Testis (tissue), 3 donors: ENCODE results near the gene MINDY3. TPM values are rescaled to one million over a fixed set of nuclear protein-coding genes. Genes with fewer than 3 reads are reported as not detected.

Experiments
- DNase-seq: peaks from one replicate; pipeline ENCODE4 v3.0.0-alpha.2; 2019
- H3K27ac ChIP-seq, 2 donors: fragments of 200-600 bp; sonication (generic); one replicate each; pipeline ENCODE4 v1.5.1; 2019
- H3K27me3 ChIP-seq: fragments of 200-600 bp; sonication (generic); one replicate; pipeline ENCODE4 v1.5.1; 2019
- H3K36me3 ChIP-seq: fragments of 200-600 bp; sonication (generic); one replicate; pipeline ENCODE4 v1.5.1; 2017; ENCODE audit warnings: low read depth; ENCODE audit errors: missing control alignments
- H3K4me1 ChIP-seq: fragments of 200-600 bp; sonication (generic); one replicate; pipeline ENCODE4 v1.5.1; 2019
- H3K4me3 ChIP-seq, 2 donors: fragments of 200-600 bp; sonication (generic); one replicate each; pipeline ENCODE4 v1.5.1; 2017 to 2019
- H3K9me3 ChIP-seq: fragments of 200-600 bp; sonication (generic); one replicate; pipeline ENCODE4 v1.5.1; 2017
- CTCF ChIP-seq, 3 experiments: fragments of 450-650 bp in 2 of 3; fragments of 200-600 bp in 1 of 3; sonication (generic) in 1 of 3; IDR thresholded peaks; one replicate each; pipeline ENCODE4 v1.5.1; 2016 to 2019; ENCODE audit warnings: antibody characterized with exemption in 3 of 3, mild to moderate bottlenecking in 2 of 3, moderate library complexity in 1 of 3
- POLR2A ChIP-seq: fragments of 450-650 bp; IDR thresholded peaks from one replicate; pipeline ENCODE4 v1.6.1; 2017; ENCODE audit warnings: antibody characterized with exemption, mild to moderate bottlenecking, moderate library complexity
- WGBS, 2 donors: methylation state at CpG; one replicate each; pipeline ENCODE4 v1.1.5; 2018; 5-methylcytosine and 5-hydroxymethylcytosine counted together
- intact Hi-C: fragments of 100-400 bp; cut with DNase I; formaldehyde crosslinking; loops from one replicate; pipeline ENCODE4 v1.15.1; 2023; ENCODE audit warnings: low total_unique reads
- polyA plus RNA-seq: library from polyadenylated mRNA; stranded (reverse); fragments of 350-450 nt; fragmentation: Illumina TruSeq; extraction: RNeasy Lipid Tissue Mini Kit (QIAGEN cat#74804); gene quantifications from one replicate; pipeline ENCODE4 v1.2.3, GENCODE V29; 2014; ENCODE audit warnings: low read depth, low replicate concordance; ENCODE audit not compliant: insufficient read depth
- total RNA-seq, 2 donors: library from RNA; depleted of rRNA; stranded (reverse); fragments of >200 nt; gene quantifications; one replicate each; pipeline ENCODE4 v1.2.3, GENCODE V29; 2016

Gene MINDY3
- total and polyA plus RNA-seq, 3 donors from 2014 or later: 33.9 to 39.8 (median 39.6) TPM

DNA sequence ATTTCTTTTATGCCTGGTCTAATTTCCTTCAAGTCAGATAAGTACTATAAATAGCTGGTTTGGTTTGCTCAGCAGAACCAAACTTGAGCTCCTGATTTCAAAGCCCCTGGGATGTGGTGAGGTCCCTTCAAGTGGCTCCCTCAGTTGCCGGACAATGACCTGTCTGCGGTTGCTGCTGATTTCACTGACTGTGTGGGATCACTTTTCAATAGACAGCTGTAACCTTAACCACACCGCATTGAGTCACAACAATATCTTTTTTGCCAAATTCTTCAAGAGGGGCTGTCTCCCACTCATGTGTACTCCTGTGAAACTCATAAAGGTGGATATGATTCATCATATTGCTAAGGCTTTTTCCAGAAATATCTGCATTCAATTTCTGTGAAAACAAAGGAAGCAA, 117.5 kb downstream of the MINDY3 start:
- 82 to 89% methylated on average over 3 of the region's 3 CpGs for WGBS, 2 donors
- H3K27ac ChIP-seq: no peak overlapping the region
- TF ChIP-seq POLR2A: no peak
- TF ChIP-seq CTCF (IDR thresholded peaks at IDR 0.05): no peak
- H3K4me1 ChIP-seq: no peaks in the 10 kb centered on the region
- no peaks in the 10 kb centered on the region for H3K9me3 ChIP-seq
- intact Hi-C loops: no loop called here
- no peaks in the 10 kb centered on the region for H3K36me3 ChIP-seq
- DNase-seq: no peak
- H3K4me3 ChIP-seq: no peak overlapping the region
- no peaks in the 10 kb centered on the region for H3K27me3 ChIP-seq

DNA sequence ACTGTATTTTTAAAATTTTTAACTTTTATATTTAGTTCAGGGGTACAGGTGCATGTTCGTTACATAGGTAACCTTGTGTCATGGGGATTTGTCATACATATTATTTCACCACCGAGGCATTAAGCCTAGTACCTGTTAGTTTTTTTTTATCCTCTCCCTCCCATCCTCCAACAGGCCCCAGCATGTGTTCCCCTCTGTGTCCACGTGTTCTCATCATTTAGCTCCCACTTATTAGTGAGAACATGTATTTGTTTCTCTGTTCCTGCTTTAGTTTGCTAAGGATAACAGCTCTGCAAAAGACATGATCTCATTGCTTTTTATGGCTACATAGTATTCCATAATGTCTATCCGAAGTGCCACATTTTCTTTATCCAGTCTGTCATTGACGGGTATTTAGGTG, 118.2 kb downstream of the MINDY3 start:
- TF ChIP-seq CTCF (IDR thresholded peaks at IDR 0.05) (no peak), POLR2A (no peak)
- H3K27me3 ChIP-seq: no peaks in the 10 kb centered on the region
- H3K4me3 ChIP-seq: no peak overlapping the region
- WGBS, 2 donors: 67% methylated on average over 5 of the region's 5 CpGs
- no peaks in the 10 kb centered on the region for H3K36me3 ChIP-seq
- H3K27ac ChIP-seq: no peak overlapping the region
- H3K4me1 ChIP-seq: no peaks in the 10 kb centered on the region
- DNase-seq: no peak
- no peaks in the 10 kb centered on the region for H3K9me3 ChIP-seq
- intact Hi-C loops: no loop called here

DNA sequence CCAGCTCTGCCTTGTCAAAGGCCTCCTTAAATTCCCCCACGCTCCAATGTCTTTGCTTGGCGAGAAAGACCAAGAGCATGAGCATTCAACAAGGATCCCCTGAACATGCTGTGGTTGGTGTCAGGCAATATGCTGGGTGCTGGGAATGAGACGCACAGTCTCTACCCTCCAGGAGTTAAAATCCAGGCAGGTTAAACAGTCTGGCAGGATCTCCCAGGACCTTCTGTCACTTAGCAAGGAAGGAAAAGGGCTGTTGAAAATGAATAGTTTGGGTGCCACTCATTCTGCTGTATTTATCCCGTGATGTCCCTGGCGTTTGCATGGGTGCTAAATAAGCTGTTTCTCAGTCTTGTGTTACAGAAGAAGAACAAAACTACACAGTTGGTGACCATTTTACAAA, 118.7 kb downstream of the MINDY3 start:
- intact Hi-C loops: no loop called here
- H3K27ac ChIP-seq: no peak overlapping the region
- no peaks in the 10 kb centered on the region for H3K9me3 ChIP-seq
- WGBS, 2 donors: 96% methylated on average over 5 of the region's 5 CpGs
- TF ChIP-seq CTCF (IDR thresholded peaks at IDR 0.05): no peak
- TF ChIP-seq POLR2A: no peak
- no peaks in the 10 kb centered on the region for H3K27me3 ChIP-seq
- H3K36me3 ChIP-seq: no peaks in the 10 kb centered on the region
- no peak overlapping the region for H3K4me3 ChIP-seq
- no peak for DNase-seq
- H3K4me1 ChIP-seq: no peaks in the 10 kb centered on the region

GRCh38 chr10:15740261-15740660, 120.0 kb downstream of the MINDY3 start:
- no peaks in the 10 kb centered on the region for H3K36me3 ChIP-seq
- H3K4me3 ChIP-seq: no peak overlapping the region
- H3K27ac ChIP-seq: no peak overlapping the region
- no peak for TF ChIP-seq CTCF (IDR thresholded peaks at IDR 0.05)
- no peak for TF ChIP-seq POLR2A
- 81 to 98% methylated on average over 6 of the region's 6 CpGs for WGBS, 2 donors
- intact Hi-C loops: no loop called here
- no peak for DNase-seq
- no peaks in the 10 kb centered on the region for H3K27me3 ChIP-seq
- no peaks in the 10 kb centered on the region for H3K9me3 ChIP-seq
- H3K4me1 ChIP-seq: no peaks in the 10 kb centered on the region

DNA sequence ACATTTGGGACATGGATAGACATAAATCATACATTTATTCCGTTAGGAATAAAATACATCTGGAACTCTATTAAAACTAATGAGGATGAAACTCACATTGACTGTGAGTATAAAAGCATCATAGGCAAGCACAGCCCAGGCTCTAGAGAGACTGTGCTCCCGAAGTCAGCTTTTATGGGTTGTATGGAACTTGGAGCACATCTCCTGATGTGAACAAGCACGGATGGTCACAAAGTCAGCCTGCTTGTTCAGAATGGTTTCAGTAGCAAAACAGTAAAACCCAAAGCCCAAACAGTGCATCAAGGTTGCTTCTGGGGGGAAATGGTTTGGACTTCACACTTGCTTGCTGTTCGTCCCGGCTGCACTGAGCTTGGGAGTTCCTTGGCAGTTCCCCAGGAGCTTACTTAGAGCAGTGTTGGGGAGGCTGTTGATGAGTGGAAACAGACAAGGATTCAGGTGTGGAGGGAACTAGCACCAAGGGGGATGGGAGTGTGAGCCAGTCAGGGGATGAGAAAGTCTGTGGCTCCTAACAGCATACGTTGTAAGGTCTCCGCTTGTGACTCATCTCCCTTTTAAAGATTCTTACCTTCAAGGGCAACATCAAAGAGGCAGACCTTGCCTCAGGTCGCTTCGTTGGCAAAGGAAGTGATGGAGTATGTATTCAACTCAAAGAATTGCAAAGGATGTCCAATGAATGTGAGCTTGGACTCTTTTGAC, 120.9 kb downstream of the MINDY3 start:
- no peak for DNase-seq
- intact Hi-C loops: no loop called here
- Histone ChIP-seq H3K4me1 (no peaks in the 10 kb centered on the region), H3K27me3 (no peaks in the 10 kb centered on the region), H3K36me3 (no peaks in the 10 kb centered on the region), H3K4me3 (no peak overlapping the region), H3K27ac (no peak overlapping the region), H3K9me3 (no peaks in the 10 kb centered on the region)
- TF ChIP-seq CTCF (IDR thresholded peaks at IDR 0.05) (no peak), POLR2A (no peak)
- 72 to 77% methylated on average over 9 of the region's 9 CpGs for WGBS, 2 donors
